Measurements from ENCODE around the gene IVNS1ABP. TPM values are rescaled to one million over a fixed set of nuclear protein-coding genes. Genes with fewer than 3 reads are reported as not detected.
A peak's percentile ranks its signal among the peaks of the same experiment; 100 is the strongest.

IVNS1ABP gene
- total RNA-seq, 1 donor from 2014 or later, result 61.0 TPM

DNA sequence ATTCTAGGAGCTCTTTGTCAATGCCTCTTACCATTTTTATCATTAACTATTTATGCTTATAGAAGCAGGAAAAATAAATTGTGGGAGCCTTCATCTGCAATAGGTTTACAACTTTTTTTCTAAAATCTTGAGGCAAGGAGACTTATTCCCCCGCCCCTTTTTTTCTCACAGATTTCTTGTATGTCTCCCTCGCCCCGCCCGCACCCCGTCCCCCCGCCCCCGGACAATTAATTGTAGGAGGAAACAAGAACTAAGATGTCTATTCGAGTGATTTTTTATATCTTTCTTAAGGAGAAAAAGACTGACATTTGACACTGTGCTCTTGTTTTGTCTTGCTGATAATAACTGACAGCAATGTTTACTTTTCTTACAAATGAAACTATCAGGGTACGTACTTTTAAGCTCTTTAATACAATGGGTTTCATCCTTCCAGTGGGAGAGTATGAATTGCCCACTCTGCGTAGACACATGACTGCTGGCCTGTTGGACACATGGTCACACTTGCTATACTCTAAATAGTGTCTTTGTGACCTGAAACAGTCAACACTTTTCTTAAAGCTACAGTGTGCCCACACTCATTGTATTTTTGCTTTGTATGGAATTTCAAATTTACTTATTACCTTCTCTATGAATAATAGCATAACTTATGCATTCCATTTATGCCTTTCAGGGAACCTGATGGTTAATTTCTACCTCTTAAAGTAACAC is 1.5 kb upstream of the IVNS1ABP start:
- no peak overlapping the region for H3K4me3 ChIP-seq
- intact Hi-C loops (cut with DNase I), result loop anchor here (5.0 to 10.0 kb wide), 5 partner anchors 366 to 1846 kb away; partner anchors contain the start of genes EDEM3, ODR4, SMG7 and TPR
- TF ChIP-seq, protein P1, sequence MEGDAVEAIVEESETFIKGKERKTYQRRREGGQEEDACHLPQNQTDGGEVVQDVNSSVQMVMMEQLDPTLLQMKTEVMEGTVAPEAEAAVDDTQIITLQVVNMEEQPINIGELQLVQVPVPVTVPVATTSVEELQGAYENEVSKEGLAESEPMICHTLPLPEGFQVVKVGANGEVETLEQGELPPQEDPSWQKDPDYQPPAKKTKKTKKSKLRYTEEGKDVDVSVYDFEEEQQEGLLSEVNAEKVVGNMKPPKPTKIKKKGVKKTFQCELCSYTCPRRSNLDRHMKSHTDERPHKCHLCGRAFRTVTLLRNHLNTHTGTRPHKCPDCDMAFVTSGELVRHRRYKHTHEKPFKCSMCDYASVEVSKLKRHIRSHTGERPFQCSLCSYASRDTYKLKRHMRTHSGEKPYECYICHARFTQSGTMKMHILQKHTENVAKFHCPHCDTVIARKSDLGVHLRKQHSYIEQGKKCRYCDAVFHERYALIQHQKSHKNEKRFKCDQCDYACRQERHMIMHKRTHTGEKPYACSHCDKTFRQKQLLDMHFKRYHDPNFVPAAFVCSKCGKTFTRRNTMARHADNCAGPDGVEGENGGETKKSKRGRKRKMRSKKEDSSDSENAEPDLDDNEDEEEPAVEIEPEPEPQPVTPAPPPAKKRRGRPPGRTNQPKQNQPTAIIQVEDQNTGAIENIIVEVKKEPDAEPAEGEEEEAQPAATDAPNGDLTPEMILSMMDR (IDR thresholded peaks at IDR 0.05), result no peak

DNA sequence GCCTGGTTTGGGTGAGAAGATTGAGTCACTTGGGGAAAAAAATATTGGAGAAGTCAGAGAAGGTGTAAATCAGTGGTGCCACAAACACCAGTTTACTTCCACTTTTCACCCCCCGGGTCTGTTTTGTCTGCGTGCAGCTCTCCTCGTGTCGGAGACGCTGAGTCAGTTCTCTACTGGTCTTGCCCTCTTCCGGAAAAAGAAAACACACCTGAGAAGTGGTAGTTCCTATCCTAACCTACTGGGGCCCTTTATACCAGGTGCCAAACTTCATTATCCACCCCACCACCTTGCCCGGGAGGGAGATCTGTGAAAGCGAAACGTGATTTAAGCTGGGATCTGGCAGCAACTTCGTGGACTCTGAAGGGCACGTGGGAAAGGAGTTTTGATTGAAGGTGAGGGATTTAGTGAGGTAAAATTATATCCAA is 855 bp upstream of the IVNS1ABP start:
- H3K27ac ChIP-seq, result peak overlapping the region; percentile 96 to 98
- intact Hi-C loops (cut with DNase I), result loop anchor here (1.0 to 10.0 kb wide), 6 partner anchors 162 to 1846 kb away; partner anchors contain the start of genes EDEM3, ODR4, SMG7 and TPR
- peak; percentile 8 to 69 for DNase-seq (ENCODE audit: low spot score in 2 of 2)
- TF ChIP-seq, protein P1 (IDR thresholded peaks at IDR 0.05), result no peak
- peaks cover 0 to 17% of the 10 kb centered on the region in 2 donors for H3K4me1 ChIP-seq
- no peaks in the 10 kb centered on the region for H3K36me3 ChIP-seq
- H3K27me3 ChIP-seq, result no peaks in the 10 kb centered on the region
- H3K4me3 ChIP-seq, result peak overlapping the region; percentile 87 to 98
- no peaks in the 10 kb centered on the region for H3K9me3 ChIP-seq

More for the DNA sequence above, 1.5 kb upstream of the IVNS1ABP start:
- H3K4me1 ChIP-seq, result peaks cover 0 to 17% of the 10 kb centered on the region in 2 donors
- no peaks in the 10 kb centered on the region for H3K27me3 ChIP-seq
- H3K9me3 ChIP-seq, result no peaks in the 10 kb centered on the region
- H3K36me3 ChIP-seq, result no peaks in the 10 kb centered on the region
- no peak for DNase-seq (ENCODE audit: low spot score in 2 of 2)
- peak overlapping the region; percentile 96 to 98 for H3K27ac ChIP-seq

DNA sequence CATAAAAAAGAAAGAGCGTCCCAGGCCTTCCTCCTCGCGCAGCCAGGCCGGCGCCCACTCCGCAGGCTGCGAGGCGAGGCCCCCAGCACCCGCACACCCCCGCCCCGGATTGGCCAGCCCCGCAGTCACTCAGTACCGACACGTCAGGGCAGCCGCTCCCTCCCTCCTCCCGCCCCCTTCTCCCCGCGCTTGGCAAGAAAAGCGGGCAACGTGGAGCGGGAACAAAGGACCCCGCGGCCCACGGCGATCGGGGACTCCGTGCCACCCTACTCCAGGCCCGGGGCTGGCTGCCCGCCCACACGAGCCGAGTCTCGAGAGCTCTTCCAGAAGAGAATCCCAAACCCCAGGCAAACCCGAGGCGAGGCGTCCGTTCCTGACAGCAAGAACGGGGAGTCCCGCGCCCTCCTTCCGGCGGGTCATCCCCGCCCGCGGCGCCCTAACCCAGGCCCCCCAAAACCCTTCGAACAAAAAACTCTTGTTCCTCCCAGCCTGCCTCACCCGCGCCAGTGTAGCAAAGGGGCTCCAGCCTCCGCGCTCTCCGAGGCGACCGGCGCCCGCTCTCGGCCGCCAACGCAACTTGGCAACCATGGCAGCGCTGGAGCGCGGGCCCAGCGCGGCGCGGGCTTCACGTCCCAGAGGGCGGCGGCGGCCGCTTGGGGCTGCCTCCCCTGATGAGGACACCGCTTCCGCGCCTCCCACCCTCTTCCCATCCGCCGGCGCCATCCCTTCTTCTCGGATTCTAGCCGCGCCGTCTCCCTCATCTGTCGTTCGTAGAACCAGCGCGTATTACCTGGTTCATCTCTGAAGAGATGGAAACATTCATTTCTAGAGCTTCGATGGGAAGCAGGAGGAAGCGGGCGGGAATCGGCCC is 645 bp downstream of the IVNS1ABP start:
- peak; percentile 86 to 96 for DNase-seq (ENCODE audit: low spot score in 2 of 2)
- intact Hi-C loops (cut with DNase I), result loop anchor here (1.0 to 10.0 kb wide), 6 partner anchors 160 to 1844 kb away; partner anchors contain the start of genes EDEM3, ODR4, SMG7 and TPR
- peak overlapping the region; percentile 96 to 98 for H3K27ac ChIP-seq
- H3K36me3 ChIP-seq, result no peaks in the 10 kb centered on the region
- peak overlapping the region; percentile 87 to 98 for H3K4me3 ChIP-seq
- H3K4me1 ChIP-seq, result peaks cover 0 to 23% of the 10 kb centered on the region in 2 donors
- no peaks in the 10 kb centered on the region for H3K27me3 ChIP-seq
- no peaks in the 10 kb centered on the region for H3K9me3 ChIP-seq
- TF ChIP-seq, protein P1 (IDR thresholded peaks at IDR 0.05), result peak in 1 of 3 experiments; percentile 11

DNA sequence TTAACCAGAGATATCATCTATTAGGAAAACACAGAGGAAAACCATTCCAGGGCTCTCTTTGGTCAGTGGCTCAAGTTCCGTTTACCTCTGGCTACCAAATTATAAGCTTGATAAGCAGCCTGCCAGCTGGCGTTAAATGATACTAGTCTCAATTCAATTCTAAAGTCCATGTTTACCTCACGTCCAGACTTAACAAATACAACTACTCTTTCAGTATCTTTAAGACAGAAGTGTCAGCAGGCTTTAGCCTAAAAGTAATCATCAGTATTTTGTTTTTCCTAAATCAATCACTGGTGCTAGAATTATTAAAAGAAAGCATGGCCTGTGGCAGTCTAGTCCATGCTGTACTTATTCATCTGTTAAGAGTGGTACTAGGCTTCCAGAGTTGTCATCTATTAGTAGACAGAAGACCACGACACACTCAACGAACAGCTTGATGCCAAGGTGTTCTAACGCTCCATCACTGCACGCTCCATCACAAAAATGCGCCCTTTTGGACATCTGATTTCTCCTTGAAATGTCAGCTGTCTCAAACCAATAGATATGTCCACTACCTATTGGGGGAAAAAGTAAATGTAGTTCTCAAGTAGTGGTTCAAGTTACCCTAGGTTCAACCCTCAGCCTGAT is 1.5 kb downstream of the IVNS1ABP start:
- no peaks in the 10 kb centered on the region for H3K27me3 ChIP-seq
- intact Hi-C loops (cut with DNase I), result loop anchor here (5.0 to 10.0 kb wide), 5 partner anchors 369 to 1843 kb away; partner anchors contain the start of genes EDEM3, ODR4, SMG7 and TPR
- H3K9me3 ChIP-seq, result no peaks in the 10 kb centered on the region
- peaks cover 0 to 1% of the 10 kb centered on the region in 2 donors for H3K36me3 ChIP-seq
- H3K27ac ChIP-seq, result peak overlapping the region; percentile 96 to 98
- H3K4me1 ChIP-seq, result peaks cover 0 to 23% of the 10 kb centered on the region in 2 donors
- no peak for DNase-seq (ENCODE audit: low spot score in 2 of 2)
- TF ChIP-seq, protein P1 (IDR thresholded peaks at IDR 0.05), result no peak
- peak overlapping the region; percentile 87 to 98 for H3K4me3 ChIP-seq

DNA sequence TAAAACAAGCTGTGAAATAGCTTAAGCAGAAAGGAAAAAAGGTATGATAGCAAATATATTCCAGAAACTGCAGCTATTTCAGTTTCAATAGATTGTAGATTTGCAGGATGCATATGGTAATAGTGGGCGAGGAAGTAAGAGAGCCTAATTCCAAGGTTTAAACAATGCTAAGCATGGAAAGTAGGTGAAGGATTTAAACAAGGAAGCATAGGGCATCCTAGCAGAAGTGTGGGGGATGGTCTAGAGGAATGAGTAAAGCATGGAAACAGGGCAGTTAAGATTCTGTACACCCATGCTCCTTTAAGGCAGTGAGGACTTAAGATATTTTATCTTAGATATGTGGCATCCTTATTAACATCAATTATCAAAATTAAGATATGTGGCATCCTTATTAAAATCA is 2.6 kb downstream of the IVNS1ABP start:
- TF ChIP-seq, protein P1 (IDR thresholded peaks at IDR 0.05), result no peak
- no peak overlapping the region for H3K27ac ChIP-seq
- H3K4me1 ChIP-seq, result peaks cover 0 to 23% of the 10 kb centered on the region in 2 donors
- H3K9me3 ChIP-seq, result no peaks in the 10 kb centered on the region
- intact Hi-C loops (cut with DNase I), result loop anchor here (10.0 kb wide), 2 partner anchors 370 to 560 kb away; partner anchors contain the start of gene EDEM3
- no peaks in the 10 kb centered on the region for H3K27me3 ChIP-seq
- peak overlapping the region in 1 of 2 donors; percentile 98 for H3K4me3 ChIP-seq
- no peak for DNase-seq (ENCODE audit: low spot score in 2 of 2)
- H3K36me3 ChIP-seq, result peaks cover 0 to 9% of the 10 kb centered on the region in 2 donors

Data from ascending aorta (tissue), 2 donors.